ENCODE results near the gene NR3C1.

NR3C1 gene

GRCh38 chr5:143315929-143316328, 87.6 kb downstream of the NR3C1 start:
- no peak for TF ChIP-seq CTCF (IDR thresholded peaks at IDR 0.05; ENCODE audit: borderline replicate concordance, control extremely low read depth, extremely low read depth, insufficient read depth, missing control alignments)
- in situ Hi-C loops (cut with MboI; ENCODE audit: low sequenced_read_pairs, unreplicated experiment): no loop called here
- no peak for DNase-seq (ENCODE audit: low spot score)

- TF ChIP-seq CTCF (IDR thresholded peaks at IDR 0.05; ENCODE audit: borderline replicate concordance, control extremely low read depth, extremely low read depth, insufficient read depth, missing control alignments): no peak
- no peak for DNase-seq (ENCODE audit: low spot score)
- in situ Hi-C loops (cut with MboI; ENCODE audit: low sequenced_read_pairs, unreplicated experiment): no loop called here
Observed at GRCh38 chr5:143315214-143315613, 88.3 kb downstream of the NR3C1 start.

- in situ Hi-C loops (cut with MboI; ENCODE audit: low sequenced_read_pairs, unreplicated experiment): no loop called here
- no peak for DNase-seq (ENCODE audit: low spot score)
- TF ChIP-seq CTCF (IDR thresholded peaks at IDR 0.05; ENCODE audit: borderline replicate concordance, control extremely low read depth, extremely low read depth, insufficient read depth, missing control alignments): no peak
Observed at GRCh38 chr5:143314659-143315058, 88.8 kb downstream of the NR3C1 start.

GRCh38 chr5:143314099-143314498, 89.4 kb downstream of the NR3C1 start:
- TF ChIP-seq CTCF (IDR thresholded peaks at IDR 0.05; ENCODE audit: borderline replicate concordance, control extremely low read depth, extremely low read depth, insufficient read depth, missing control alignments): no peak
- in situ Hi-C loops (cut with MboI; ENCODE audit: low sequenced_read_pairs, unreplicated experiment): no loop called here
- DNase-seq (ENCODE audit: low spot score): no peak

GRCh38 chr5:143313298-143313852, 90.1 kb downstream of the NR3C1 start:
- in situ Hi-C loops (cut with MboI; ENCODE audit: low sequenced_read_pairs, unreplicated experiment): no loop called here
- DNase-seq (ENCODE audit: low spot score): no peak
- TF ChIP-seq CTCF (IDR thresholded peaks at IDR 0.05; ENCODE audit: borderline replicate concordance, control extremely low read depth, extremely low read depth, insufficient read depth, missing control alignments): no peak

GRCh38 chr5:143312822-143313221, 90.7 kb downstream of the NR3C1 start:
- in situ Hi-C loops (cut with MboI; ENCODE audit: low sequenced_read_pairs, unreplicated experiment): no loop called here
- DNase-seq (ENCODE audit: low spot score): no peak
- TF ChIP-seq CTCF (IDR thresholded peaks at IDR 0.05; ENCODE audit: borderline replicate concordance, control extremely low read depth, extremely low read depth, insufficient read depth, missing control alignments): no peak

GRCh38 chr5:143311955-143312354, 91.5 kb downstream of the NR3C1 start:
- TF ChIP-seq CTCF (IDR thresholded peaks at IDR 0.05; ENCODE audit: borderline replicate concordance, control extremely low read depth, extremely low read depth, insufficient read depth, missing control alignments): no peak
- in situ Hi-C loops (cut with MboI; ENCODE audit: low sequenced_read_pairs, unreplicated experiment): no loop called here
- no peak for DNase-seq (ENCODE audit: low spot score)
